ENCODE results near the gene USP10.

USP10 gene

GRCh38 chr16:84724606-84725309 lies 25.0 kb downstream of the USP10 start:
- Histone ChIP-seq H3K27me3 (ENCODE audit: control insufficient read depth in 1 of 2, insufficient read depth in 1 of 2, low read length in 2 of 2) (no peaks in the 10 kb centered on the region), H2AFZ (ENCODE audit: low read depth, low read length) (no peak overlapping the region), H2BK15ac (ENCODE audit: low read depth, poor library complexity, severe bottlenecking) (no peak overlapping the region), H4K8ac (ENCODE audit: low read length) (peak overlapping the region; percentile 60), H2BK5ac (ENCODE audit: low read depth, low read length, poor library complexity, severe bottlenecking) (no peak overlapping the region), H3K14ac (ENCODE audit: low read length in 2 of 2) (no peak overlapping the region), H3K4me1 (ENCODE audit: control insufficient read depth, insufficient read depth, low read depth, low read length) (peaks cover 18% of the 10 kb centered on the region), H2AK5ac (ENCODE audit: low read length, severe bottlenecking) (peak overlapping the region; percentile 27), H3K9me3 (ENCODE audit: control insufficient read depth, low read length) (no peaks in the 10 kb centered on the region), H3K36me3 (ENCODE audit: control insufficient read depth in 1 of 2, insufficient read depth in 2 of 2, low read depth in 1 of 2, low read length in 2 of 2) (peaks cover 0 to 5% of the 10 kb centered on the region in 2 experiments), H3K4me3 (ENCODE audit: insufficient read depth in 1 of 2, low read depth in 1 of 2, low read length in 2 of 2) (no peak overlapping the region), H4K91ac (ENCODE audit: low read length) (peak overlapping the region; percentile 50), H3K4me2 (ENCODE audit: low read length, poor library complexity, severe bottlenecking) (no peak overlapping the region), H3K23ac (ENCODE audit: low read length in 2 of 2) (no peak overlapping the region), H3K79me1 (replicated peaks; ENCODE audit: low read length, poor library complexity, severe bottlenecking) (peaks cover 1% of the 10 kb centered on the region), H3K27ac (ENCODE audit: low read length, poor library complexity, severe bottlenecking) (peak overlapping the region; percentile 17), H3K18ac (ENCODE audit: low read depth in 1 of 2, low read length in 2 of 2) (peak overlapping the region in 1 of 2 experiments; percentile 75), H2BK12ac (ENCODE audit: low read length in 2 of 2) (no peak overlapping the region), H3K4ac (ENCODE audit: low read depth in 1 of 2, low read length in 2 of 2) (no peak overlapping the region), H3K9ac (ENCODE audit: low read length) (peak overlapping the region; percentile 37), H2BK120ac (ENCODE audit: low read depth, low read length) (no peak overlapping the region)
- WGBS: 49% methylated on average over 3 of the region's 6 CpGs
- no peak for DNase-seq

- Histone ChIP-seq H3K4me1 (ENCODE audit: control insufficient read depth, insufficient read depth, low read depth, low read length) (peaks cover 18% of the 10 kb centered on the region), H3K9me3 (ENCODE audit: control insufficient read depth, low read length) (no peaks in the 10 kb centered on the region), H3K36me3 (ENCODE audit: control insufficient read depth in 1 of 2, insufficient read depth in 2 of 2, low read depth in 1 of 2, low read length in 2 of 2) (peaks cover 0 to 5% of the 10 kb centered on the region in 2 experiments), H3K79me1 (replicated peaks; ENCODE audit: low read length, poor library complexity, severe bottlenecking) (peaks cover 1% of the 10 kb centered on the region), H3K4me2 (ENCODE audit: low read length, poor library complexity, severe bottlenecking) (no peak overlapping the region), H3K27ac (ENCODE audit: low read length, poor library complexity, severe bottlenecking) (peak overlapping the region; percentile 31), H3K4me3 (ENCODE audit: insufficient read depth in 1 of 2, low read depth in 1 of 2, low read length in 2 of 2) (no peak overlapping the region), H3K23ac (ENCODE audit: low read length in 2 of 2) (no peak overlapping the region), H2AFZ (ENCODE audit: low read depth, low read length) (no peak overlapping the region), H3K18ac (ENCODE audit: low read depth in 1 of 2, low read length in 2 of 2) (no peak overlapping the region), H3K27me3 (ENCODE audit: control insufficient read depth in 1 of 2, insufficient read depth in 1 of 2, low read length in 2 of 2) (no peaks in the 10 kb centered on the region), H2AK5ac (ENCODE audit: low read length, severe bottlenecking) (no peak overlapping the region), H2BK5ac (ENCODE audit: low read depth, low read length, poor library complexity, severe bottlenecking) (no peak overlapping the region), H3K14ac (ENCODE audit: low read length in 2 of 2) (no peak overlapping the region), H2BK15ac (ENCODE audit: low read depth, poor library complexity, severe bottlenecking) (no peak overlapping the region), H4K8ac (ENCODE audit: low read length) (no peak overlapping the region), H2BK12ac (ENCODE audit: low read length in 2 of 2) (no peak overlapping the region), H4K91ac (ENCODE audit: low read length) (no peak overlapping the region), H3K9ac (ENCODE audit: low read length) (peak overlapping the region; percentile 37), H2BK120ac (ENCODE audit: low read depth, low read length) (no peak overlapping the region), H3K4ac (ENCODE audit: low read depth in 1 of 2, low read length in 2 of 2) (no peak overlapping the region)
- 54% methylated on average over 8 of the region's 9 CpGs for WGBS
- no peak for DNase-seq
Observed at GRCh38 chr16:84725481-84726078, 25.8 kb downstream of the USP10 start.

- 22% methylated on average over 12 of the region's 12 CpGs for WGBS
- DNase-seq: peak; percentile 86
- Histone ChIP-seq H3K9ac (ENCODE audit: low read length) (peak overlapping the region; percentile 33), H3K27ac (ENCODE audit: low read length, poor library complexity, severe bottlenecking) (no peak overlapping the region), H2BK12ac (ENCODE audit: low read length in 2 of 2) (no peak overlapping the region), H3K14ac (ENCODE audit: low read length in 2 of 2) (no peak overlapping the region), H3K36me3 (ENCODE audit: control insufficient read depth in 1 of 2, insufficient read depth in 2 of 2, low read depth in 1 of 2, low read length in 2 of 2) (peaks cover 0 to 5% of the 10 kb centered on the region in 2 experiments), H3K79me1 (replicated peaks; ENCODE audit: low read length, poor library complexity, severe bottlenecking) (no peaks in the 10 kb centered on the region), H3K27me3 (ENCODE audit: control insufficient read depth in 1 of 2, insufficient read depth in 1 of 2, low read length in 2 of 2) (no peaks in the 10 kb centered on the region), H3K4ac (ENCODE audit: low read depth in 1 of 2, low read length in 2 of 2) (no peak overlapping the region), H3K4me3 (ENCODE audit: insufficient read depth in 1 of 2, low read depth in 1 of 2, low read length in 2 of 2) (no peak overlapping the region), H3K23ac (ENCODE audit: low read length in 2 of 2) (no peak overlapping the region), H2AK5ac (ENCODE audit: low read length, severe bottlenecking) (no peak overlapping the region), H2BK15ac (ENCODE audit: low read depth, poor library complexity, severe bottlenecking) (no peak overlapping the region), H2BK120ac (ENCODE audit: low read depth, low read length) (no peak overlapping the region), H3K18ac (ENCODE audit: low read depth in 1 of 2, low read length in 2 of 2) (peak overlapping the region in 1 of 2 experiments; percentile 18), H3K9me3 (ENCODE audit: control insufficient read depth, low read length) (no peaks in the 10 kb centered on the region), H3K4me2 (ENCODE audit: low read length, poor library complexity, severe bottlenecking) (no peak overlapping the region), H2BK5ac (ENCODE audit: low read depth, low read length, poor library complexity, severe bottlenecking) (no peak overlapping the region), H4K8ac (ENCODE audit: low read length) (no peak overlapping the region), H2AFZ (ENCODE audit: low read depth, low read length) (no peak overlapping the region), H4K91ac (ENCODE audit: low read length) (no peak overlapping the region), H3K4me1 (ENCODE audit: control insufficient read depth, insufficient read depth, low read depth, low read length) (peaks cover 18% of the 10 kb centered on the region)
Observed at GRCh38 chr16:84726079-84726668, 26.4 kb downstream of the USP10 start.

All from mesenchymal stem cell (in vitro differentiated cells and primary cell).